Mucosa of stomach (tissue), 1 donor: Measurements from ENCODE around the gene PPIE.

ENCODE experiments used
- H3K27me3 ChIP-seq: one replicate; pipeline ENCODE4 v1.7.0; 2013; ENCODE audit warnings: mild to moderate bottlenecking, low read length; ENCODE audit not compliant: control insufficient read depth, insufficient read depth
- H3K36me3 ChIP-seq: one replicate; pipeline ENCODE4 v1.7.0; 2013; ENCODE audit warnings: low read length; ENCODE audit not compliant: control insufficient read depth, insufficient read depth
- H3K4me1 ChIP-seq: one replicate; pipeline ENCODE4 v1.7.0; 2013; ENCODE audit warnings: mild to moderate bottlenecking, low read length; ENCODE audit not compliant: control insufficient read depth, insufficient read depth
- H3K4me3 ChIP-seq: one replicate; pipeline ENCODE4 v1.7.0; 2013; ENCODE audit warnings: low read length
- H3K9ac ChIP-seq: one replicate; pipeline ENCODE4 v1.7.0; 2013; ENCODE audit warnings: mild to moderate bottlenecking, low read length, moderate library complexity
- H3K9me3 ChIP-seq: one replicate; pipeline ENCODE4 v1.7.0; 2013; ENCODE audit warnings: mild to moderate bottlenecking, low read length, moderate library complexity; ENCODE audit not compliant: control insufficient read depth
- donor health status: Pancreatic carcinoma.

PPIE gene

GRCh38 chr1:39753132-39754025 is 14.7 kb downstream of the PPIE start:
- Histone ChIP-seq H3K9ac (no peak overlapping the region), H3K36me3 (peaks cover 17% of the 10 kb centered on the region), H3K9me3 (no peaks in the 10 kb centered on the region), H3K4me1 (no peaks in the 10 kb centered on the region), H3K4me3 (no peak overlapping the region), H3K27me3 (no peaks in the 10 kb centered on the region)

- Histone ChIP-seq H3K4me1 (no peaks in the 10 kb centered on the region), H3K36me3 (peaks cover 17% of the 10 kb centered on the region), H3K4me3 (no peak overlapping the region), H3K9me3 (no peaks in the 10 kb centered on the region), H3K27me3 (no peaks in the 10 kb centered on the region), H3K9ac (no peak overlapping the region)
These were observed 15.4 kb downstream of the PPIE start for GRCh38 chr1:39754026-39754570.

GRCh38 chr1:39754906-39755504 is 16.3 kb downstream of the PPIE start:
- Histone ChIP-seq H3K27me3 (no peaks in the 10 kb centered on the region), H3K36me3 (peaks cover 16% of the 10 kb centered on the region), H3K4me3 (no peak overlapping the region), H3K9ac (no peak overlapping the region), H3K4me1 (no peaks in the 10 kb centered on the region), H3K9me3 (no peaks in the 10 kb centered on the region)

- H3K4me3 ChIP-seq: no peak overlapping the region
- H3K36me3 ChIP-seq: peaks cover 11% of the 10 kb centered on the region
- H3K9ac ChIP-seq: no peak overlapping the region
- H3K9me3 ChIP-seq: no peaks in the 10 kb centered on the region
- no peaks in the 10 kb centered on the region for H3K27me3 ChIP-seq
- no peaks in the 10 kb centered on the region for H3K4me1 ChIP-seq
These were observed 17.4 kb downstream of the PPIE start for GRCh38 chr1:39755965-39756659.

GRCh38 chr1:39757501-39757900 is 18.8 kb downstream of the PPIE start:
- H3K36me3 ChIP-seq: peaks cover 7% of the 10 kb centered on the region
- H3K4me3 ChIP-seq: no peak overlapping the region

GRCh38 chr1:39758556-39759435 is 20.1 kb downstream of the PPIE start:
- no peaks in the 10 kb centered on the region for H3K9me3 ChIP-seq
- H3K27me3 ChIP-seq: no peaks in the 10 kb centered on the region
- no peaks in the 10 kb centered on the region for H3K36me3 ChIP-seq
- H3K4me3 ChIP-seq: no peak overlapping the region
- H3K9ac ChIP-seq: no peak overlapping the region
- H3K4me1 ChIP-seq: no peaks in the 10 kb centered on the region

More at GRCh38 chr1:39757501-39757900, 18.8 kb downstream of the PPIE start:
- Histone ChIP-seq H3K9me3 (no peaks in the 10 kb centered on the region), H3K9ac (no peak overlapping the region), H3K4me1 (no peaks in the 10 kb centered on the region), H3K27me3 (no peaks in the 10 kb centered on the region)

GRCh38 chr1:39759436-39759726 is 20.7 kb downstream of the PPIE start:
- Histone ChIP-seq H3K4me1 (no peaks in the 10 kb centered on the region), H3K9me3 (no peaks in the 10 kb centered on the region), H3K36me3 (no peaks in the 10 kb centered on the region), H3K9ac (no peak overlapping the region), H3K4me3 (no peak overlapping the region), H3K27me3 (no peaks in the 10 kb centered on the region)

GRCh38 chr1:39760074-39761008 is 21.7 kb downstream of the PPIE start:
- no peaks in the 10 kb centered on the region for H3K27me3 ChIP-seq
- no peaks in the 10 kb centered on the region for H3K4me1 ChIP-seq
- no peak overlapping the region for H3K9ac ChIP-seq
- no peak overlapping the region for H3K4me3 ChIP-seq
- H3K9me3 ChIP-seq: no peaks in the 10 kb centered on the region
- no peaks in the 10 kb centered on the region for H3K36me3 ChIP-seq

GRCh38 chr1:39761016-39761415 is 22.3 kb downstream of the PPIE start:
- Histone ChIP-seq H3K9ac (no peak overlapping the region), H3K4me1 (no peaks in the 10 kb centered on the region), H3K4me3 (no peak overlapping the region), H3K9me3 (no peaks in the 10 kb centered on the region), H3K36me3 (no peaks in the 10 kb centered on the region), H3K27me3 (no peaks in the 10 kb centered on the region)

- Histone ChIP-seq H3K4me1 (no peaks in the 10 kb centered on the region), H3K4me3 (no peak overlapping the region), H3K9ac (no peak overlapping the region), H3K9me3 (no peaks in the 10 kb centered on the region), H3K36me3 (no peaks in the 10 kb centered on the region), H3K27me3 (no peaks in the 10 kb centered on the region)
These were observed 23.0 kb downstream of the PPIE start for GRCh38 chr1:39761557-39762260.
